ENCODE measurements around the gene CDCA3. TPM values are rescaled to one million over a fixed set of nuclear protein-coding genes. Genes with fewer than 3 reads are reported as not detected.
"Not testable (repeated sequence)": the region's sequence is repeated elsewhere in the genome, so short reads cannot be mapped to it uniquely, and the experiment has no call there.

Gene CDCA3
- total and polyA plus RNA-seq, 4 donors, result 1.3 to 4.1 (median 2.8) TPM

GRCh38 chr12:6896846-6897435 is 45.9 kb upstream of the CDCA3 start:
- no peak overlapping the region for H3K4me3 ChIP-seq
- no peak overlapping the region for H3K9ac ChIP-seq (ENCODE audit: insufficient read depth in 1 of 2, low read length in 2 of 2)
- ATAC-seq (ENCODE audit: insufficient read depth, low FRiP score), result no peak
- H3K9me3 ChIP-seq (ENCODE audit: control insufficient read depth in 4 of 4, insufficient read depth in 3 of 4, low read length in 3 of 4), result no peaks in the 10 kb centered on the region
- no peaks in the 10 kb centered on the region for H3K36me3 ChIP-seq (ENCODE audit: control insufficient read depth in 4 of 4, insufficient read depth in 4 of 4, low read length in 4 of 4)
- no peak overlapping the region for H3K27ac ChIP-seq (ENCODE audit: low read depth in 1 of 2, low read length in 1 of 2)
- peaks cover 0 to 6% (median 0%) of the 10 kb centered on the region in 5 donors for H3K4me1 ChIP-seq (ENCODE audit: control insufficient read depth in 5 of 5, insufficient read depth in 5 of 5, low read length in 5 of 5)
- 85 to 88% methylated on average over 6 of the region's 6 CpGs for WGBS, 2 donors
- TF ChIP-seq CTCF (IDR thresholded peaks at IDR 0.05; ENCODE audit: control extremely low read depth, extremely low read depth), result no peak
- H3K27me3 ChIP-seq (ENCODE audit: control insufficient read depth in 3 of 3, insufficient read depth in 3 of 3, low read length in 2 of 3), result no peaks in the 10 kb centered on the region
- DNase-seq, result no peak

- Histone ChIP-seq H3K36me3 (ENCODE audit: control insufficient read depth in 4 of 4, insufficient read depth in 4 of 4, low read length in 4 of 4) (no peaks in the 10 kb centered on the region), H3K4me1 (ENCODE audit: control insufficient read depth in 5 of 5, insufficient read depth in 5 of 5, low read length in 5 of 5) (peaks cover 0 to 11% (median 2%) of the 10 kb centered on the region in 5 donors), H3K27ac (ENCODE audit: low read depth in 1 of 2, low read length in 1 of 2) (no peak overlapping the region), H3K4me3 (no peak overlapping the region), H3K27me3 (ENCODE audit: control insufficient read depth in 3 of 3, insufficient read depth in 3 of 3, low read length in 2 of 3) (no peaks in the 10 kb centered on the region), H3K9me3 (ENCODE audit: control insufficient read depth in 4 of 4, insufficient read depth in 3 of 4, low read length in 3 of 4) (no peaks in the 10 kb centered on the region), H3K9ac (ENCODE audit: insufficient read depth in 1 of 2, low read length in 2 of 2) (no peak overlapping the region)
- TF ChIP-seq CTCF (IDR thresholded peaks at IDR 0.05; ENCODE audit: control extremely low read depth, extremely low read depth), result no peak
- WGBS, 2 donors, result 58 to 78% methylated on average over 3 of the region's 3 CpGs
- no peak for ATAC-seq (ENCODE audit: insufficient read depth, low FRiP score)
- DNase-seq, result no peak
These were observed 43.2 kb upstream of the CDCA3 start for GRCh38 chr12:6894321-6894720.

GRCh38 chr12:6892683-6893082 is 41.6 kb upstream of the CDCA3 start:
- 95 to 99% methylated on average over 3 of the region's 3 CpGs for whole genome bisulfite sequencing, 2 donors

GRCh38 chr12:6891646-6892001 is 40.5 kb upstream of the CDCA3 start:
- no peak for TF ChIP-seq CTCF (IDR thresholded peaks at IDR 0.05; ENCODE audit: control extremely low read depth, extremely low read depth)
- Histone ChIP-seq H3K36me3 (ENCODE audit: control insufficient read depth in 4 of 4, insufficient read depth in 4 of 4, low read length in 4 of 4) (no peaks in the 10 kb centered on the region), H3K27me3 (ENCODE audit: control insufficient read depth in 3 of 3, insufficient read depth in 3 of 3, low read length in 2 of 3) (no peaks in the 10 kb centered on the region), H3K4me1 (ENCODE audit: control insufficient read depth in 5 of 5, insufficient read depth in 5 of 5, low read length in 5 of 5) (peaks cover 0 to 11% (median 2%) of the 10 kb centered on the region in 5 donors), H3K4me3 (no peak overlapping the region), H3K9ac (ENCODE audit: insufficient read depth in 1 of 2, low read length in 2 of 2) (peak overlapping the region; percentile 53 to 80), H3K9me3 (ENCODE audit: control insufficient read depth in 4 of 4, insufficient read depth in 3 of 4, low read length in 3 of 4) (no peaks in the 10 kb centered on the region), H3K27ac (ENCODE audit: low read depth in 1 of 2, low read length in 1 of 2) (peak overlapping the region; percentile 89 to 93)
- 81 to 84% methylated on average over 5 of the region's 5 CpGs for WGBS, 2 donors
- DNase-seq (no peak), ATAC-seq (ENCODE audit: insufficient read depth, low FRiP score) (no peak)

More at GRCh38 chr12:6892683-6893082, 41.6 kb upstream of the CDCA3 start:
- not testable (repeated sequence) for H3K9me3 ChIP-seq (ENCODE audit: control insufficient read depth in 4 of 4, insufficient read depth in 3 of 4, low read length in 3 of 4); DNase-seq; ATAC-seq (ENCODE audit: insufficient read depth, low FRiP score); H3K27me3 ChIP-seq (ENCODE audit: control insufficient read depth in 3 of 3, insufficient read depth in 3 of 3, low read length in 2 of 3); H3K27ac ChIP-seq (ENCODE audit: low read depth in 1 of 2, low read length in 1 of 2); H3K4me3 ChIP-seq; H3K36me3 ChIP-seq (ENCODE audit: control insufficient read depth in 4 of 4, insufficient read depth in 4 of 4, low read length in 4 of 4); H3K9ac ChIP-seq (ENCODE audit: insufficient read depth in 1 of 2, low read length in 2 of 2)
- peaks cover 0 to 11% (median 2%) of the 10 kb centered on the region in 5 donors for H3K4me1 ChIP-seq (ENCODE audit: control insufficient read depth in 5 of 5, insufficient read depth in 5 of 5, low read length in 5 of 5)
